GM12874 (cell line): Measurements from ENCODE around the gene RMDN2.

Experiments used
- TF ChIP-seq, protein P1 (sequence below): IDR thresholded peaks from 2 replicates; pipeline ENCODE4 v1.5.1; 2011; ENCODE audit warnings: low read depth, mild to moderate bottlenecking, control low read depth, low read length, moderate library complexity; ENCODE audit not compliant: insufficient read depth

The RMDN2 gene

DNA sequence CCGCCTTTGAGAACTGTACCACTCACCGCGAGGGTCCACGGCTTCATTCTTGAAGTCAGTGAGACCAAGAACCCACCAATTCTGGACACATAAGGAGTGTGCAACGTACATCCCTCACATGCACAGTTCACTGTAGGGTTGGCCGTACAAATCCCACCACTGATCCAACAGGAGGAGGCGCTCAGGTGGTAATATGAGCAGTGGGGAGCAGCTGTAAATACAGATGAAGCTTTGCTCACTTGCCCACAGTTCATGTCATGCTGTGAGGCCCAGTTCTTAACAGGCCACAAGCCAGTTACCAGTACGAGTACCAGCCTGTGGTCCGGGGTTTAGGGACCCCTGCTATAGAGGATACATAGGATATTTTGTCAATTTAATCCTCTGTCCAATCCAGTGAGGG, 96.5 kb downstream of the RMDN2 start:
- TF ChIP-seq, protein P1, sequence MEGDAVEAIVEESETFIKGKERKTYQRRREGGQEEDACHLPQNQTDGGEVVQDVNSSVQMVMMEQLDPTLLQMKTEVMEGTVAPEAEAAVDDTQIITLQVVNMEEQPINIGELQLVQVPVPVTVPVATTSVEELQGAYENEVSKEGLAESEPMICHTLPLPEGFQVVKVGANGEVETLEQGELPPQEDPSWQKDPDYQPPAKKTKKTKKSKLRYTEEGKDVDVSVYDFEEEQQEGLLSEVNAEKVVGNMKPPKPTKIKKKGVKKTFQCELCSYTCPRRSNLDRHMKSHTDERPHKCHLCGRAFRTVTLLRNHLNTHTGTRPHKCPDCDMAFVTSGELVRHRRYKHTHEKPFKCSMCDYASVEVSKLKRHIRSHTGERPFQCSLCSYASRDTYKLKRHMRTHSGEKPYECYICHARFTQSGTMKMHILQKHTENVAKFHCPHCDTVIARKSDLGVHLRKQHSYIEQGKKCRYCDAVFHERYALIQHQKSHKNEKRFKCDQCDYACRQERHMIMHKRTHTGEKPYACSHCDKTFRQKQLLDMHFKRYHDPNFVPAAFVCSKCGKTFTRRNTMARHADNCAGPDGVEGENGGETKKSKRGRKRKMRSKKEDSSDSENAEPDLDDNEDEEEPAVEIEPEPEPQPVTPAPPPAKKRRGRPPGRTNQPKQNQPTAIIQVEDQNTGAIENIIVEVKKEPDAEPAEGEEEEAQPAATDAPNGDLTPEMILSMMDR, result no peak

DNA sequence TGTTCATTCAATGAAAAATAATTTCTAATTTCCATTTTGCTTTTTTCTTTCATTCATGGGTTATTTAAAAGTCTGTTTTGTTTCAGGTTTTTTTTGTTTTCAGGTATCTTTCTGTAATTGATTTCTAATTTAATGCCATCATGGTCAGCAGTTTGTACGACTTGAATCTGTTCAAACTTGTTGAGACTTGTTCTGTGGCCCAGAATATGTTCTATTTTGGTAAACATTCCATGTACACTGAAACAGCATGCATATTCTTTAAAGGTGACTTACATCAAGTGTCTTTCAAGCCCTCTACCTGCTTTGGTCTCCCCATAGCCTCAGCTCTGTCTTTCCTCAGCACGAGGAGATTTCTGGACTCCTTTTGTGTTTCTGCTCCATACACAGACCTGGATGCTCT, 101.8 kb downstream of the RMDN2 start:
- TF ChIP-seq, protein P1, result no peak

DNA sequence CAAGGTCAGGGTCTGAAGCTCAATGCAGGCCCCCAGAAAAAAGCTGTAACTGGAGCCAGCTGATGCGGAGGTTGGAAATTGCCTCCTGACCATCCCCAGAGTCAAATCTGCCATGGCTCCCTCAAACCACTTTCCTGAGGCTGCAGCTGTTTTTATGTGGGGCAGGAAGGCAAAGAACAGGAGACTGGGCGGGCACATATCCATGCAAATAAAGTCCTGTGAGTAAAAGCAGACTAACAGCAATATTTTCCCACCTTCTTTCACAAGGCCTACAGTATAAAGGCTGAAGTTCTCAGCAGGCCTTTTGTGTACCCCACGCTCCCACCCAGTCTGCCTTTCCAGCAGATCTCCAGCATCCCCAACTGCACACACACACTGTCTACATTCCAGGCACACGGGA, 103.7 kb downstream of the RMDN2 start:
- TF ChIP-seq, protein P1, result no peak

DNA sequence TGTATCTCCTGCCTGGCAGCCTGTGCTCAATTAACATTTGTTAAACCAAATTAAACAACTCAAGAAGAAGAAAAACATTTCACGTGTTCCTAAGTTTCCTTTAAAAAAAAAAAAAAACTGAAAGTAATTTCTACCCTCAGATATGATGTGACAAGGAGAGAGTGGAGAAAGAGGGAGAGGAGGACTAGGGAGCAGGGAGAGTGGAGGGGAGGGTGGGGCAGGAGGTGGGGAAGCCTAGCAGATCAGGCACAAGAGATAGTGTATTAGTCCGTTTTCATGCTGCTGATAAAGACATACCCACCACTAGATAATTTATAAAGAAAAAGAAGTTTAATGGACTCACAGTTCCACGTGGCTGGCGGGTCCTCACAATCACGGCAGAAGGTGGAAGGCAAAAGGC, 104.4 kb downstream of the RMDN2 start:
- TF ChIP-seq, protein P1, result no peak

DNA sequence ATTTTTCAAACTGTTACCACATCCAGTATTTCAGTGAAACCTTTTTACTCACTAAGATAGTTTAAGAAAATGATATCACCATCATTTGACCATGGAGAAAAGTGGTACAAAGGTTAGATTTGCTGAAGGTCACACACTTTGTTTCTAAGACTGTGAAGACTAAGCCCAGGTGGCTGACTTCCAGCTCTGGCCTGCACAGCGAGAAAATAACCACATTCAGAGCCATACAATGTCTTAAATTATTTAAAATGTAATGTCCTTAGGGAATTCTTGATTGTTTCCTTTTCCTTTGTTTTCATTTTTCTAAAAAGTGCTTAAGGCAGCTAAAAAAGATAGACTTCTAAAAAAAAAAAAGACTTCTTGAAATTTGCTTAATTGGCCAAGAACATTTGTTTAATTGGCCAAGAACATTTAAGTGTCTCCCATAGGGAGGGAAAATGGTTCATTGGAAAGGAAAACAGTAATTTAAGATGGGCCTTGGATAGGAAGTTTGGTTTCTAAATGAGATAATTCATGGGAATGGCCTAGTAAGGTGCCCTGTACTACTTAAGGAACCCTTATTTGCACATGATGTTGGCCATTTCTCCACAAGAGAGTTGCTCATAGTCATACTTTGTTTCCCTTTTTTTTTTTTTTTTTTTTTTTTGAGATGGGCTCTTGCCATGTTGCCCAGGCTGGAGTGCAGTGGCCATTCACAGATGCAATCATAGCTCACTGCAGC, 105.7 kb downstream of the RMDN2 start:
- TF ChIP-seq, protein P1, result no peak

DNA sequence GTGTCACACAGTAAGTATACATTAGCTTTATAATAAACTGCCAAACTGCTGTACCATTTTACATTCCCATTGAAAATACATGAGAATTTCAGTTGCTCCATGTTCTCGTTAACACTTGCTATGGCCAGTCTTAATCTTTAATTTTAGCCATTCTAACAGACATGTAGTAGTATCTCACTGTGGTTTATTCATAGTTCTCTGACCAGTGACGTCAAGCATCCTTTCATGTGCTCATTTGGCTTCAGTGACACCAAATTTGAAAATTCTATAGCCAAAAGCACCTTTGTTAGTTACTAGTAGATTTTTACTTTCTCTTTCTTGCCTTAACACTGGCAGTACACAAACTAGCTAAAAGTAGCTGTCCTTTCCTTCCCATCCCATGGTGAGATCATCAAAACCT, 107.9 kb downstream of the RMDN2 start:
- TF ChIP-seq, protein P1, result no peak

DNA sequence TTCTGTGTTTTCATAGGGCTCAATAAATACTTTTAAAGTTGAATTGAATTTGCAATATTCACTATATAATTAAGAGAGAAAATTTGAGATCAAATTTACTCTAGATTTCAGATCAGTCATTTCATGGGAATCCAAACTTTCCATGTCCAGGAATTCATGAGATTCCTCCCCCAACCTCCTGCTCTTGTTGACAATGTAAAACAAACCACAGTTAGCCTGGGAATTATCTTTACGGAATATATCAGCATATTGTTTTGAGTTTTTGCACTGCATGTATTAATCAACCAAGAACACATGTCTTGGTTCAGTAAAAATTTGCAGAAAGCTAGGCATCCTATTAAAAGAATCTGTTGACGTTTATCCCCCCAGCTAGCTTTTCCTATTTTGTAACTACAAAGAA, 108.6 kb downstream of the RMDN2 start:
- TF ChIP-seq, protein P1, result no peak
